Naive thymus-derived CD4-positive, alpha-beta T cell (primary cell): ENCODE measurements around the gene IGFN1. TPM values are rescaled to one million over a fixed set of nuclear protein-coding genes. Genes with fewer than 3 reads are reported as not detected.
A peak's percentile ranks its signal among the peaks of the same experiment; 100 is the strongest.

Experiments
- ATAC-seq: fragments of 150-1000 bp; cut with Tn5 transposase; 2 replicates; pipeline ENCODE4 v1.10.0; 2021; ENCODE audit warnings: mild to moderate bottlenecking, moderate library complexity
- CTCF ChIA-PET: fragments of 350-600 bp; sonication (Branson Sonifier 250); formaldehyde crosslinking; loops from one replicate; lab custom pipeline; 2021; ENCODE audit warnings: antibody characterized with exemption; lab: Charles Lee
- POLR2A ChIA-PET: fragments of 350-600 bp; sonication (Branson Sonifier 250); formaldehyde crosslinking; loops from one replicate; lab custom pipeline; 2021; ENCODE audit warnings: antibody characterized with exemption, inconsistent platforms; lab: Charles Lee
- DNase-seq, 9 donors: peaks; one replicate each; pipeline versions ENCODE4 v3.0.0 to v3.0.0-alpha.2; 2020 to 2022; ENCODE audit warnings: mixed read lengths in 1 of 9
- H3K27ac ChIP-seq: one replicate; pipeline ENCODE4 v1.7.0; 2013; ENCODE audit warnings: mild to moderate bottlenecking, low read depth, low read length, moderate library complexity
- H3K27me3 ChIP-seq, 2 donors: one replicate each; pipeline ENCODE4 v1.7.0; 2013; ENCODE audit warnings: low read length in 2 of 2, mild to moderate bottlenecking in 2 of 2, moderate library complexity in 2 of 2; ENCODE audit not compliant: control insufficient read depth in 2 of 2, insufficient read depth in 2 of 2
- H3K36me3 ChIP-seq, 3 experiments: 1 replicate in 2 of 3; 2 replicates in 1 of 3; pipeline ENCODE4 v1.7.0; 2013; ENCODE audit warnings: low read length in 3 of 3, mild to moderate bottlenecking in 3 of 3, moderate library complexity in 1 of 3; ENCODE audit not compliant: insufficient read depth in 3 of 3, control insufficient read depth in 2 of 3
- H3K4me1 ChIP-seq, 2 donors: one replicate each; pipeline ENCODE4 v1.7.0; 2013; ENCODE audit warnings: low read length in 2 of 2, mild to moderate bottlenecking in 2 of 2, moderate library complexity in 1 of 2; ENCODE audit not compliant: control insufficient read depth in 2 of 2, insufficient read depth in 2 of 2
- H3K4me3 ChIP-seq: 2 replicates; pipeline ENCODE4 v1.7.0; 2013; ENCODE audit warnings: mild to moderate bottlenecking, low read length
- H3K9me3 ChIP-seq, 3 experiments: 1 replicate in 2 of 3; 2 replicates in 1 of 3; pipeline ENCODE4 v1.7.0; 2013; ENCODE audit warnings: low read length in 3 of 3; ENCODE audit not compliant: control insufficient read depth in 2 of 3
- H3K27ac Mint-ChIP-seq, 9 donors: one replicate each; pipeline ENCODE4 v1.8.0; 2020 to 2022; ENCODE audit warnings: mixed read lengths in 9 of 9, mild to moderate bottlenecking in 8 of 9, moderate library complexity in 5 of 9, inconsistent platforms in 2 of 9
- H3K27me3 Mint-ChIP-seq, 5 donors: one replicate each; pipeline ENCODE4 v1.8.0; 2021 to 2022; ENCODE audit warnings: mixed read lengths in 5 of 5, mild to moderate bottlenecking in 1 of 5
- H3K36me3 Mint-ChIP-seq, 5 donors: one replicate each; pipeline ENCODE4 v1.8.0; 2020 to 2022; ENCODE audit warnings: mixed read lengths in 5 of 5, mild to moderate bottlenecking in 3 of 5, inconsistent platforms in 1 of 5
- H3K4me1 Mint-ChIP-seq, 7 donors: one replicate each; pipeline ENCODE4 v1.8.0; 2020 to 2022; ENCODE audit warnings: mixed read lengths in 7 of 7, mild to moderate bottlenecking in 3 of 7, inconsistent platforms in 1 of 7
- H3K4me3 Mint-ChIP-seq, 10 donors: one replicate each; pipeline ENCODE4 v1.8.0; 2020 to 2022; ENCODE audit warnings: mild to moderate bottlenecking in 10 of 10, mixed read lengths in 10 of 10, moderate library complexity in 6 of 10, inconsistent platforms in 2 of 10
- H3K9me3 Mint-ChIP-seq, 11 donors: one replicate each; pipeline ENCODE4 v1.8.0; 2020 to 2022; ENCODE audit warnings: mixed read lengths in 11 of 11, mild to moderate bottlenecking in 4 of 11, inconsistent platforms in 1 of 11, moderate library complexity in 1 of 11
- intact Hi-C, 2 donors: fragments of 100-400 bp; cut with micrococcal nuclease; formaldehyde crosslinking; loops; one replicate each; pipeline ENCODE4 v1.15.1; 2023
- polyA plus RNA-seq, 2 donors: library from polyadenylated mRNA; unstranded; fragments of 300-500 nt; fragmentation: Illumina TruSeq; gene quantifications; one replicate each; pipeline ENCODE4 v1.2.3, GENCODE V29; 2021
- total RNA-seq, 6 experiments: library from RNA in 5 of 6; stranded (reverse) in 5 of 6; gene quantifications; 1 replicate in 5 of 6; 2 replicates in 1 of 6; pipeline ENCODE4 v1.2.3 and lab custom pipeline; 2021 to 2026

IGFN1 gene
- total and polyA plus RNA-seq, 7 experiments from 2014 or later = not detected

GRCh38 chr1:201222125-201222524 lies 31.5 kb downstream of the IGFN1 start:
- peaks cover 0 to 1% (median 0%) of the 10 kb centered on the region in 7 donors for H3K4me1 Mint-ChIP-seq

GRCh38 chr1:201223852-201224665 lies 33.4 kb downstream of the IGFN1 start:
- Mint-ChIP-seq H3K27me3 (peaks cover 0 to 10% (median 4%) of the 10 kb centered on the region in 5 donors), H3K27ac (no peak overlapping the region), H3K4me3 (no peak overlapping the region), H3K4me1 (peaks cover 0 to 1% (median 0%) of the 10 kb centered on the region in 7 donors), H3K9me3 (no peaks in the 10 kb centered on the region), H3K36me3 (no peaks in the 10 kb centered on the region)
- Histone ChIP-seq H3K27me3 (no peaks in the 10 kb centered on the region), H3K36me3 (no peaks in the 10 kb centered on the region), H3K9me3 (no peaks in the 10 kb centered on the region), H3K27ac (no peak overlapping the region), H3K4me3 (no peak overlapping the region), H3K4me1 (no peaks in the 10 kb centered on the region)
- intact Hi-C loops = loop anchor here (1.0 kb wide), 2 partner anchors 75 to 138 kb away; no protein-coding TSS in a partner anchor
- CTCF ChIA-PET = no interaction called here
- ATAC-seq (no peak), DNase-seq (no peak)
- POLR2A ChIA-PET = no interaction called here

More at GRCh38 chr1:201222125-201222524, 31.5 kb downstream of the IGFN1 start:
- CTCF ChIA-PET = interaction anchor here (0.6 kb wide), 1 partner anchor 829 kb away, joined by 3 read pairs; no protein-coding TSS in a partner anchor
- Mint-ChIP-seq H3K4me3 (no peak overlapping the region), H3K9me3 (no peaks in the 10 kb centered on the region), H3K27me3 (no peaks in the 10 kb centered on the region), H3K36me3 (no peaks in the 10 kb centered on the region), H3K27ac (no peak overlapping the region)
- no peak overlapping the region for H3K27ac ChIP-seq
- intact Hi-C loops = no loop called here
- no peak overlapping the region for H3K4me3 ChIP-seq
- no peak for ATAC-seq
- H3K27me3 ChIP-seq = no peaks in the 10 kb centered on the region
- no peaks in the 10 kb centered on the region for H3K4me1 ChIP-seq
- POLR2A ChIA-PET = no interaction called here
- H3K9me3 ChIP-seq = no peaks in the 10 kb centered on the region
- no peak for DNase-seq
- H3K36me3 ChIP-seq = no peaks in the 10 kb centered on the region

GRCh38 chr1:201224666-201225370 lies 34.2 kb downstream of the IGFN1 start:
- Histone ChIP-seq H3K27ac (no peak overlapping the region), H3K36me3 (no peaks in the 10 kb centered on the region), H3K4me3 (no peak overlapping the region), H3K9me3 (no peaks in the 10 kb centered on the region), H3K4me1 (no peaks in the 10 kb centered on the region), H3K27me3 (no peaks in the 10 kb centered on the region)
- POLR2A ChIA-PET = no interaction called here
- intact Hi-C loops = no loop called here
- Mint-ChIP-seq H3K36me3 (no peaks in the 10 kb centered on the region), H3K4me1 (peaks cover 0 to 1% (median 0%) of the 10 kb centered on the region in 7 donors), H3K4me3 (no peak overlapping the region), H3K27me3 (peaks cover 0 to 13% (median 6%) of the 10 kb centered on the region in 5 donors), H3K27ac (no peak overlapping the region), H3K9me3 (no peaks in the 10 kb centered on the region)
- peak in 1 of 9 donors; percentile 12 for DNase-seq
- no peak for ATAC-seq
- CTCF ChIA-PET = interaction anchor here (0.6 to 0.7 kb wide), 2 partner anchors 70 to 164 kb away, joined by 3 read pairs; no protein-coding TSS in a partner anchor

GRCh38 chr1:201226178-201226514 lies 35.5 kb downstream of the IGFN1 start:
- ChIA-PET CTCF (interaction anchor here (0.6 kb wide), 1 partner anchor 886 kb away, joined by 6 read pairs; no protein-coding TSS in a partner anchor), POLR2A (no interaction called here)
- Histone ChIP-seq H3K9me3 (no peaks in the 10 kb centered on the region), H3K36me3 (no peaks in the 10 kb centered on the region), H3K4me1 (no peaks in the 10 kb centered on the region), H3K27me3 (no peaks in the 10 kb centered on the region), H3K27ac (no peak overlapping the region), H3K4me3 (no peak overlapping the region)
- Mint-ChIP-seq H3K9me3 (peaks cover 0 to 8% (median 0%) of the 10 kb centered on the region in 11 donors), H3K27me3 (peaks cover 13 to 22% (median 16%) of the 10 kb centered on the region in 5 donors), H3K4me1 (no peaks in the 10 kb centered on the region), H3K27ac (no peak overlapping the region), H3K4me3 (no peak overlapping the region), H3K36me3 (no peaks in the 10 kb centered on the region)
- DNase-seq = no peak
- intact Hi-C loops = no loop called here
- no peak for ATAC-seq

GRCh38 chr1:201226859-201227488 lies 36.4 kb downstream of the IGFN1 start:
- H3K4me3 Mint-ChIP-seq = no peak overlapping the region

More at GRCh38 chr1:201226859-201227488, 36.4 kb downstream of the IGFN1 start:
- H3K27ac ChIP-seq = no peak overlapping the region
- no peak for ATAC-seq
- no peaks in the 10 kb centered on the region for H3K4me1 Mint-ChIP-seq
- peaks cover 0 to 13% (median 0%) of the 10 kb centered on the region in 11 donors for H3K9me3 Mint-ChIP-seq
- H3K27me3 ChIP-seq = no peaks in the 10 kb centered on the region
- H3K27ac Mint-ChIP-seq = no peak overlapping the region
- intact Hi-C loops = no loop called here
- CTCF ChIA-PET = interaction anchor here (0.6 to 0.7 kb wide), 2 partner anchors 79 to 887 kb away, joined by 3 to 6 read pairs; no protein-coding TSS in a partner anchor
- peaks cover 19 to 25% (median 22%) of the 10 kb centered on the region in 5 donors for H3K27me3 Mint-ChIP-seq
- H3K9me3 ChIP-seq = no peaks in the 10 kb centered on the region
- no peaks in the 10 kb centered on the region for H3K36me3 ChIP-seq
- H3K4me3 ChIP-seq = no peak overlapping the region
- no peaks in the 10 kb centered on the region for H3K4me1 ChIP-seq
- DNase-seq = peak in 1 of 9 donors; percentile 13
- POLR2A ChIA-PET = no interaction called here
- no peaks in the 10 kb centered on the region for H3K36me3 Mint-ChIP-seq
